Limb (tissue), 2 donors: ENCODE measurements around the gene SLCO2A1.
A peak's percentile ranks its signal among the peaks of the same experiment; 100 is the strongest.

Source experiments
- DNase-seq, 2 donors: peaks; one replicate each; pipeline ENCODE4 v3.0.0-alpha.2; 2016; ENCODE audit errors: extremely low spot score in 2 of 2

Gene SLCO2A1

GRCh38 chr3:133955892-133956291 lies 73.8 kb downstream of the SLCO2A1 start:
- no peak for DNase-seq

- no peak for DNase-seq
Measured at GRCh38 chr3:133954717-133955360, 74.9 kb downstream of the SLCO2A1 start.

GRCh38 chr3:133953297-133953696 lies 76.4 kb downstream of the SLCO2A1 start:
- DNase-seq = no peak

GRCh38 chr3:133949438-133949837 lies 80.3 kb downstream of the SLCO2A1 start:
- peak in 1 of 2 donors; percentile 50 for DNase-seq

GRCh38 chr3:133948996-133949395 lies 80.7 kb downstream of the SLCO2A1 start:
- DNase-seq = no peak

GRCh38 chr3:133948131-133948810 lies 81.5 kb downstream of the SLCO2A1 start:
- DNase-seq = no peak

GRCh38 chr3:133945381-133946095 lies 84.2 kb downstream of the SLCO2A1 start:
- DNase-seq = no peak

- peak in 1 of 2 donors; percentile 44 for DNase-seq
Measured at GRCh38 chr3:133944641-133945380, 84.9 kb downstream of the SLCO2A1 start.

- DNase-seq = peak in 1 of 2 donors; percentile 24
Measured at GRCh38 chr3:133944181-133944580, 85.5 kb downstream of the SLCO2A1 start.

- DNase-seq = peak in 1 of 2 donors; percentile 24
Measured at GRCh38 chr3:133943639-133944141, 86.0 kb downstream of the SLCO2A1 start.

GRCh38 chr3:133943031-133943535 lies 86.6 kb downstream of the SLCO2A1 start:
- peak in 1 of 2 donors; percentile 14 for DNase-seq

GRCh38 chr3:133941415-133941821 lies 88.3 kb downstream of the SLCO2A1 start:
- DNase-seq = peak; percentile 64 to 68

GRCh38 chr3:133940536-133940935 lies 89.2 kb downstream of the SLCO2A1 start:
- DNase-seq = no peak

- DNase-seq = no peak
Measured at GRCh38 chr3:133939463-133939835, 90.3 kb downstream of the SLCO2A1 start.

- DNase-seq = no peak
Measured at GRCh38 chr3:133938770-133939462, 90.8 kb downstream of the SLCO2A1 start.

GRCh38 chr3:133937756-133938601 lies 91.7 kb downstream of the SLCO2A1 start:
- peak in 1 of 2 donors; percentile 76 for DNase-seq

- DNase-seq = no peak
Measured at GRCh38 chr3:133937061-133937686, 92.6 kb downstream of the SLCO2A1 start.

GRCh38 chr3:133935843-133936769 lies 93.6 kb downstream of the SLCO2A1 start:
- DNase-seq = no peak
